Activated CD8-positive, alpha-beta memory T cell treated with anti-CD3 and anti-CD28 coated beads for 24 hours (primary cell): ENCODE measurements around the gene ZNF165.
"Not testable (repeated sequence)": the region's sequence is repeated elsewhere in the genome, so short reads cannot be mapped to it uniquely, and the experiment has no call there.

Experiments used
- DNase-seq: peaks from one replicate; pipeline ENCODE4 v3.0.0-alpha.2; 2020

Gene ZNF165

GRCh38 chr6:28080381-28080630 is at the start of gene ZNF165:
Gene ZNF165, plus strand, starts transcription at chr6:28080568. Its CDS starts 4,913 bp downstream, at chr6:28085481.
- DNase-seq: not testable (repeated sequence)

- no peak for DNase-seq
These were observed 26.8 kb upstream of the ZNF165 start for GRCh38 chr6:28053584-28053983.

GRCh38 chr6:28060405-28060804 is 20.0 kb upstream of the ZNF165 start:
- no peak for DNase-seq

- no peak for DNase-seq
These were observed 16.1 kb upstream of the ZNF165 start for GRCh38 chr6:28064272-28064671.

GRCh38 chr6:28068067-28068466 is 12.3 kb upstream of the ZNF165 start:
- DNase-seq: no peak

GRCh38 chr6:28070968-28071367 is 9.4 kb upstream of the ZNF165 start:
- not testable (repeated sequence) for DNase-seq

GRCh38 chr6:28078050-28078449 is 2.3 kb upstream of the ZNF165 start:
- no peak for DNase-seq

- DNase-seq: no peak
These were observed 1.5 kb upstream of the ZNF165 start for GRCh38 chr6:28078836-28079235.

GRCh38 chr6:28080631-28081485 is 490 bp downstream of the ZNF165 start:
- DNase-seq: peak; percentile 99

- no peak for DNase-seq
These were observed 1.1 kb downstream of the ZNF165 start for GRCh38 chr6:28081486-28081751.

GRCh38 chr6:28082939-28083338 is 2.6 kb downstream of the ZNF165 start:
- no peak for DNase-seq

GRCh38 chr6:28089054-28089453 is 8.7 kb downstream of the ZNF165 start:
- DNase-seq: no peak

GRCh38 chr6:28090917-28091586 is 10.7 kb downstream of the ZNF165 start:
- no peak for DNase-seq

- DNase-seq: not testable (repeated sequence)
These were observed 21.9 kb downstream of the ZNF165 start for GRCh38 chr6:28102222-28102621.

GRCh38 chr6:28102699-28103098 is 22.3 kb downstream of the ZNF165 start:
- not testable (repeated sequence) for DNase-seq

GRCh38 chr6:28104392-28105244 is 24.2 kb downstream of the ZNF165 start:
- DNase-seq: peak; percentile 92

- DNase-seq: no peak
These were observed 24.9 kb downstream of the ZNF165 start for GRCh38 chr6:28105245-28105639.

- DNase-seq: no peak
These were observed 27.1 kb downstream of the ZNF165 start for GRCh38 chr6:28107506-28107905.

- no peak for DNase-seq
These were observed 31.6 kb downstream of the ZNF165 start for GRCh38 chr6:28111964-28112363.

- no peak for DNase-seq
These were observed 35.4 kb downstream of the ZNF165 start for GRCh38 chr6:28115799-28116198.

- no peak for DNase-seq
These were observed 37.1 kb downstream of the ZNF165 start for GRCh38 chr6:28117386-28118050.

- DNase-seq: no peak
These were observed 37.8 kb downstream of the ZNF165 start for GRCh38 chr6:28118217-28118616.

GRCh38 chr6:28121876-28122275 is 41.5 kb downstream of the ZNF165 start:
- no peak for DNase-seq
